CD4-positive, alpha-beta T cell (primary cell): Measurements from ENCODE around the gene WDFY3. TPM values are rescaled to one million over a fixed set of nuclear protein-coding genes. Genes with fewer than 3 reads are reported as not detected.

Experiments used
- ATAC-seq: fragments of 200-7000 bp; cut with Tn5 transposase; one replicate; pipeline ENCODE4 v1.10.0; 2022; ENCODE audit warnings: mild to moderate bottlenecking; ENCODE audit not compliant: poor library complexity
- CTCF ChIA-PET: fragments of 350-600 bp; sonication (Branson Sonifier 250); formaldehyde crosslinking; loops from one replicate; lab custom pipeline; 2021; ENCODE audit warnings: antibody characterized with exemption, inconsistent platforms; lab: Charles Lee
- POLR2A ChIA-PET: fragments of 350-600 bp; sonication (Branson Sonifier 250); formaldehyde crosslinking; loops from one replicate; lab custom pipeline; 2021; ENCODE audit warnings: antibody characterized with exemption, inconsistent platforms; lab: Charles Lee
- DNase-seq, 14 experiments: peaks; one replicate each; pipeline ENCODE4 v3.0.0-alpha.2; 2013 to 2020; ENCODE audit warnings: mixed read lengths in 2 of 14
- H3K27ac ChIP-seq, 2 donors: one replicate each; pipeline versions ENCODE4 v1.5.1 to v1.7.0; 2013; ENCODE audit warnings: low read length in 2 of 2, low read depth in 1 of 2, mild to moderate bottlenecking in 1 of 2
- H3K27me3 ChIP-seq, 2 experiments: 1 replicate in 1 of 2; 2 replicates in 1 of 2; pipeline versions ENCODE4 v1.6.1 to v1.7.0; 2013; ENCODE audit warnings: low read length in 2 of 2, control low read depth in 1 of 2, mild to moderate bottlenecking in 1 of 2, moderate library complexity in 1 of 2; ENCODE audit not compliant: insufficient read depth in 2 of 2, control insufficient read depth in 1 of 2
- H3K36me3 ChIP-seq: one replicate; pipeline ENCODE4 v1.6.1; 2013; ENCODE audit warnings: low read length, control low read depth; ENCODE audit not compliant: insufficient read depth
- H3K4me1 ChIP-seq: one replicate; pipeline ENCODE4 v1.6.1; 2013; ENCODE audit warnings: low read length, control low read depth; ENCODE audit not compliant: insufficient read depth
- H3K4me3 ChIP-seq: one replicate; pipeline ENCODE4 v1.5.1; 2013; ENCODE audit warnings: mild to moderate bottlenecking, low read length, moderate library complexity
- H3K9me3 ChIP-seq, 2 experiments: 1 replicate in 1 of 2; 2 replicates in 1 of 2; pipeline versions ENCODE4 v1.6.1 to v1.7.0; 2013; ENCODE audit warnings: low read length in 2 of 2, mild to moderate bottlenecking in 2 of 2, control low read depth in 1 of 2, moderate library complexity in 1 of 2; ENCODE audit not compliant: control insufficient read depth in 1 of 2, insufficient read depth in 1 of 2
- H3K27ac Mint-ChIP-seq: one replicate; pipeline ENCODE4 v1.8.0; 2020; ENCODE audit warnings: mixed read lengths
- H3K27me3 Mint-ChIP-seq: one replicate; pipeline ENCODE4 v1.8.0; 2021; ENCODE audit warnings: mixed read lengths
- H3K36me3 Mint-ChIP-seq: one replicate; pipeline ENCODE4 v1.8.0; 2021; ENCODE audit warnings: low read depth, mixed read lengths
- H3K4me1 Mint-ChIP-seq: one replicate; pipeline ENCODE4 v1.8.0; 2021; ENCODE audit warnings: low read depth, mixed read lengths
- H3K4me3 Mint-ChIP-seq: one replicate; pipeline ENCODE4 v1.8.0; 2020; ENCODE audit warnings: mild to moderate bottlenecking, mixed read lengths
- H3K9me3 Mint-ChIP-seq: one replicate; pipeline ENCODE4 v1.8.0; 2020; ENCODE audit warnings: mixed read lengths
- intact Hi-C, 2 experiments: fragments of 100-400 bp; cut with DNase I in 1 of 2; cut with micrococcal nuclease in 1 of 2; formaldehyde crosslinking; loops; one replicate each; pipeline versions ENCODE4 v1.15.1 to v1.9.0; 2023 to 2025; cut with DNase I, micrococcal nuclease
- total RNA-seq, 174 experiments: library from RNA in 2 of 174; stranded (reverse) in 2 of 174; gene quantifications; one replicate each; pipeline ENCODE4 v1.2.3 and lab custom pipeline; 2021 to 2026
- TF ChIP-seq, protein P1 (sequence below): fragments of 200-600 bp; IDR thresholded peaks from one replicate; pipeline ENCODE4 v1.8.0; 2022; ENCODE audit warnings: antibody characterized with exemption, mild to moderate bottlenecking

Gene WDFY3
- total RNA-seq, 2 experiments from 2014 or later = 0.60 to 0.75 TPM

DNA sequence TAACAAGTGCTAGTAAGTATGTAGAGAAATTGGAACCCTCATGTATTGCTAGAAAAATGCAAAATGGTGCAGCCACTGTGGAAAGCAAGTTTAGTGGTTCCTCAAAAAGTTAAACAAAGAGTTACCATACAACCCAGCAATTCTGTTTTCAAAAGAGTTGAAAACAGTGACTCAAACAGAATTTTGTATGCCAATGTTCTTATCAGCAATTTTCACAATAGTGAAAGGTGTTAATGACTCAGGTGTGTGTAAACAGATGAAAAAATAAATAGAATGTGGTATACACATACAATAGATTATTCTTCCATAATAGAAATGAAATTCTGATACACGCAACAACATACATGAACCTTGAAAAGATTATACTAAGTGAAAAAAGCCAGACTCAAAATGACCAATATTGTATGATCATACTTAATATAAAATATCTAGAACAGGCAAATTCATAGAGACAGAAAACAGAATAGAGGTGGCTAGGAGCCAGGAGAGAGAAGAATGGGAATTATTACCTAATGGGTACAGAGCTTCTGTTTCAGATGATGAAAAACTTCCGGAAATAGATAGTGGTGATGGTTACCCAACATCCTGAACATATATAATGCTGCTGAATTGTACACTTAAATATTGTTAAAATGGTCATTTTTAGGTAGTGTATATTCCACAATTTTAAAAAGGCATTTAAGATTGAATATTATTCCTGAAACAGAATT is 51.6 kb downstream of the WDFY3 start:
- DNase-seq = no peak

DNA sequence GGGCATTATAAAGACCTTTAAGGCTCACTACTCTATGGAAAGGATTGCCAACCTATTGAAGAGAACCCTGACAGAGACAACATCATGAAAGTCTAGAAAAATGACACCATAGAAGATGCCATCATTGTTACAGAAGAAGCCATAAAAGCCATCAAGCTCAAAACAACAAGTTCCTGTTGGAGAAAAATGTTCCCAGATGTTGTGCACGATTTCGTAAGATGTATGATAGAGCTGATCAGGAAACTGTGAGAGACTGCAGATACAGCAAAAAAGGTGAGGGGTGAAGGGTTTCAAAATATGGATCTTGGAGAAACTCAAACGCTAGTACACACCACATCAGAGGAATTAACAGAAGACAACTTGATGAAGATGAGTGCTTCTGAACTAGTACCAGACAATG is 53.3 kb downstream of the WDFY3 start:
- CTCF ChIA-PET = no interaction called here
- Mint-ChIP-seq H3K27me3 (peaks cover 4% of the 10 kb centered on the region), H3K9me3 (peaks cover 3% of the 10 kb centered on the region), H3K4me3 (no peak overlapping the region), H3K27ac (no peak overlapping the region), H3K36me3 (no peaks in the 10 kb centered on the region), H3K4me1 (no peaks in the 10 kb centered on the region)
- Histone ChIP-seq H3K4me3 (no peak overlapping the region), H3K27me3 (no peaks in the 10 kb centered on the region), H3K36me3 (no peaks in the 10 kb centered on the region), H3K4me1 (no peaks in the 10 kb centered on the region), H3K9me3 (no peaks in the 10 kb centered on the region), H3K27ac (no peak overlapping the region)
- intact Hi-C loops = no loop called here
- TF ChIP-seq, protein P1, sequence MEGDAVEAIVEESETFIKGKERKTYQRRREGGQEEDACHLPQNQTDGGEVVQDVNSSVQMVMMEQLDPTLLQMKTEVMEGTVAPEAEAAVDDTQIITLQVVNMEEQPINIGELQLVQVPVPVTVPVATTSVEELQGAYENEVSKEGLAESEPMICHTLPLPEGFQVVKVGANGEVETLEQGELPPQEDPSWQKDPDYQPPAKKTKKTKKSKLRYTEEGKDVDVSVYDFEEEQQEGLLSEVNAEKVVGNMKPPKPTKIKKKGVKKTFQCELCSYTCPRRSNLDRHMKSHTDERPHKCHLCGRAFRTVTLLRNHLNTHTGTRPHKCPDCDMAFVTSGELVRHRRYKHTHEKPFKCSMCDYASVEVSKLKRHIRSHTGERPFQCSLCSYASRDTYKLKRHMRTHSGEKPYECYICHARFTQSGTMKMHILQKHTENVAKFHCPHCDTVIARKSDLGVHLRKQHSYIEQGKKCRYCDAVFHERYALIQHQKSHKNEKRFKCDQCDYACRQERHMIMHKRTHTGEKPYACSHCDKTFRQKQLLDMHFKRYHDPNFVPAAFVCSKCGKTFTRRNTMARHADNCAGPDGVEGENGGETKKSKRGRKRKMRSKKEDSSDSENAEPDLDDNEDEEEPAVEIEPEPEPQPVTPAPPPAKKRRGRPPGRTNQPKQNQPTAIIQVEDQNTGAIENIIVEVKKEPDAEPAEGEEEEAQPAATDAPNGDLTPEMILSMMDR = no peak
- ATAC-seq (no peak), DNase-seq (no peak)
- POLR2A ChIA-PET = interaction anchor here (0.6 kb wide), 1 partner anchor 150 kb away, joined by 3 read pairs; no protein-coding TSS in a partner anchor

More for the DNA sequence above, 51.6 kb downstream of the WDFY3 start:
- peaks cover 4% of the 10 kb centered on the region for H3K27me3 Mint-ChIP-seq
- no peaks in the 10 kb centered on the region for H3K4me1 Mint-ChIP-seq
- no peak overlapping the region for H3K4me3 Mint-ChIP-seq
- no peak for ATAC-seq
- H3K27me3 ChIP-seq = no peaks in the 10 kb centered on the region
- no peaks in the 10 kb centered on the region for H3K36me3 ChIP-seq
- intact Hi-C loops = no loop called here
- H3K9me3 Mint-ChIP-seq = peaks cover 3% of the 10 kb centered on the region
- H3K4me1 ChIP-seq = no peaks in the 10 kb centered on the region
- H3K4me3 ChIP-seq = no peak overlapping the region
- no peak overlapping the region for H3K27ac Mint-ChIP-seq
- no peaks in the 10 kb centered on the region for H3K36me3 Mint-ChIP-seq
- H3K9me3 ChIP-seq = no peaks in the 10 kb centered on the region
- H3K27ac ChIP-seq = no peak overlapping the region
- CTCF ChIA-PET = no interaction called here
- TF ChIP-seq, protein P1 = no peak
- POLR2A ChIA-PET = no interaction called here

DNA sequence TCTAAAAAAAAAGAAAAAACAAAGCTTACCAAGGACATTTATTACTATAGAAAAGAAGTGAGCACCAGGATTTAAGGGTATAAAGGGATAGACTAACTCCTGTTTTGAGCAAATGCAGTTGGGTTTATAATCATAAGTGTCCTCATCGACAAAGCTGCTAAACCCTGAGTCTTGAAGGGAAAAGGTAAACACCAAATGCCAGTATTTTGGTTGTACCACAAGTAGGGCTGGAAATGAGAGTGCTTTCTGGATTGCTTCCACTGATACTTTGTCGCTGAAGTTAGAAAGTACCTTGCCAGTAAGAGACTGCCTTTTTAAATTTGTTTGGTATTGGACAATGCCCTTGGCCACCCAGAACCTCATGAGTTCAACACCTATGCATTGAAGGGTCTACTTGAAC is 53.7 kb downstream of the WDFY3 start:
- ATAC-seq = no peak
- CTCF ChIA-PET = no interaction called here

More for the DNA sequence above, 53.7 kb downstream of the WDFY3 start:
- H3K4me1 ChIP-seq = no peaks in the 10 kb centered on the region
- H3K4me3 ChIP-seq = no peak overlapping the region
- intact Hi-C loops = no loop called here
- Mint-ChIP-seq H3K27ac (no peak overlapping the region), H3K4me1 (no peaks in the 10 kb centered on the region), H3K36me3 (no peaks in the 10 kb centered on the region), H3K4me3 (no peak overlapping the region), H3K27me3 (peaks cover under 1% of the 10 kb centered on the region), H3K9me3 (peaks cover 3% of the 10 kb centered on the region)
- TF ChIP-seq, protein P1 = no peak
- no peaks in the 10 kb centered on the region for H3K36me3 ChIP-seq
- POLR2A ChIA-PET = interaction anchor here (0.6 kb wide), 1 partner anchor 149 kb away, joined by 3 read pairs; no protein-coding TSS in a partner anchor
- DNase-seq = no peak
- no peaks in the 10 kb centered on the region for H3K27me3 ChIP-seq
- no peak overlapping the region for H3K27ac ChIP-seq
- no peaks in the 10 kb centered on the region for H3K9me3 ChIP-seq
